Fibroblast of pulmonary artery (primary cell): Measurements from ENCODE around the gene ANO2.

Source experiments
- DNase-seq: peaks from one replicate; pipeline ENCODE4 v3.0.0-alpha.2; 2010; ENCODE audit warnings: low read depth
- H3K4me3 ChIP-seq: replicated peaks from 2 replicates; pipeline ENCODE4 v1.5.1; 2011; ENCODE audit warnings: low read depth, mild to moderate bottlenecking, control low read depth, low read length, moderate library complexity
- CTCF ChIP-seq: IDR thresholded peaks from 2 replicates; pipeline ENCODE4 v1.5.1; 2011; ENCODE audit warnings: mild to moderate bottlenecking, control low read depth, low read length, inconsistent platforms; ENCODE audit errors: missing control alignments

The ANO2 gene

DNA sequence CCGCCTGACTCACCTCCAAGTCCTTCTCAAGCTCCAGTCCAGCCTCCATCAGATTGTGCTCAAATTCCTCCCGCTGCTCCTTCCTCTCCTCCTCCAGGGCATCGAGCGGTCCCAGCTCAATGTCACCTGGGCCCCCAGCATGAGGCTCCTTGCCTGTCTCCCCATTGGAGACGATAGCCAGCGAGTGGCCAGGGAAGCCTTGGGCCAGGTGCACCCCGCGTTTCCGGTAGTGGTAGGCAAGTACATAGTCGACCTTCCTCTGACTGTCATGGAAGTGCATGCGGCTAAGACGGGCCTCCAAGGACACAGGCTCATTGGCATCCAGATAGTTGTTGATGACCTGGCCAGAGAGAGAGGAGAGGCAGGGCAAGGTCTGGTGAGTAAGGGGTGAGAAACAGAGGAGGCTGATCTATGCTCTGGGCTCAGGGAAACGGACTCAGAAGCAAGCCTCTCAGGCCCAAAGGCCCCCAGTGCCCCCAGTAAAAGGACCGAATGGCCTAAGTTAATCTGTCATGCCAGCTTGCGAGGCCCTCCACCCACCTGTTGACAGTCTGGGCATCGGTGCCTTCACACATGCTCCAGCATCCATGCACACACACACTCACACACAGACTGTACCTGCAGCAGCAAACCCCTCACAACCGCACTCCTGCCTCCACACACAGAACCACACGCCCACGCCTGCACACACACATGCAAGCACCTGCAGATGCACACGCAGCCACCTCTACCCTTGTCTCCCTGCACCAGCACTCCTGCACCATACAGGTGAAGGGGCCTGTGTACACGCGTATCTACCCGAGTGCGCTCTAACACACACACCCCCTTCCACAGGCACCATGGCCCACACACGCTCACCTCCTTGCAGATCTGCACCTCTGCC, 23.8 kb downstream of the ANO2 start:
- no peak for DNase-seq
- no peak overlapping the region for H3K4me3 ChIP-seq
- no peak for TF ChIP-seq CTCF

GRCh38 chr12:5916785-5917290, 28.2 kb downstream of the ANO2 start:
- no peak for DNase-seq
- no peak for TF ChIP-seq CTCF
- no peak overlapping the region for H3K4me3 ChIP-seq

DNA sequence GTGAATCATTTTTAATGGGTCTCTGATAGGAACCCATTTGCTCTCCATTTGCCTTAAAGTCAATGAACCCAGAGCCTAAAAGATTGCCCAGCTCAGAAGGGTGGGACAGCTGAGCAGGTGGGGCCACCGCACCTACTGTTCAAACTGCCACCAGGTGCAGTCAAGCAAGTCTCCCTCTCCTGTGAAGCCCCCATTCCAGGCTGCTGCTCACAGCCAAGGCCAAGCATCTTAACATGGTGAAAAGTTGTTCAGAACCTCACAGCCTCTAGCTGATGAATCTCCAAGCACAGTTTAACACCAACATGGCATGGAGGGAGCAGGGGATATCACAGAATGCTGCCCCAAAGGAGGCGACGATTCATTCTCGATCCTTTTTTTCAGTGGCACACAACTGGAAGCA, 29.5 kb downstream of the ANO2 start:
- H3K4me3 ChIP-seq, result no peak overlapping the region
- TF ChIP-seq CTCF, result no peak
- DNase-seq, result no peak

GRCh38 chr12:5914387-5915149, 30.5 kb downstream of the ANO2 start:
- no peak overlapping the region for H3K4me3 ChIP-seq
- DNase-seq, result no peak
- no peak for TF ChIP-seq CTCF

DNA sequence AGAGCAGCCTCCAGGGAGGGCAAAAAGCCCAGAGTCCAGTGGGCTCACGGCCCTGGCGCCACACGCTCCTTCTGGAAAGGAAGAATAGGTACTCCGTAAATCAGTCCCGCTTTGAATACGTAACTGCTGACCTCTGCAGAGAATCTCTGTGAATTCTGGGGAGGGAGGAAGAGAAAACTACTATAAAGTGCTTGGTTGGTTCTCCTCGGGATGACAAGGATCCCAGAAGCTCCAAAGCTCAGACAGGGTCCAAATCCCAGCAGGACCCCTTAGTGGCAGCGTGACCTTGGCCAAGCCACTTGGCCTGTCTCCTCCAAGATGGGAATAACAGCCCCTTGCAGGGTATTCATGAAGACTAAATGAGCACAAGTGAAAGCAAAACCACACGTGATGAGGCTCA, 31.7 kb downstream of the ANO2 start:
- TF ChIP-seq CTCF, result no peak
- DNase-seq, result no peak
- no peak overlapping the region for H3K4me3 ChIP-seq

DNA sequence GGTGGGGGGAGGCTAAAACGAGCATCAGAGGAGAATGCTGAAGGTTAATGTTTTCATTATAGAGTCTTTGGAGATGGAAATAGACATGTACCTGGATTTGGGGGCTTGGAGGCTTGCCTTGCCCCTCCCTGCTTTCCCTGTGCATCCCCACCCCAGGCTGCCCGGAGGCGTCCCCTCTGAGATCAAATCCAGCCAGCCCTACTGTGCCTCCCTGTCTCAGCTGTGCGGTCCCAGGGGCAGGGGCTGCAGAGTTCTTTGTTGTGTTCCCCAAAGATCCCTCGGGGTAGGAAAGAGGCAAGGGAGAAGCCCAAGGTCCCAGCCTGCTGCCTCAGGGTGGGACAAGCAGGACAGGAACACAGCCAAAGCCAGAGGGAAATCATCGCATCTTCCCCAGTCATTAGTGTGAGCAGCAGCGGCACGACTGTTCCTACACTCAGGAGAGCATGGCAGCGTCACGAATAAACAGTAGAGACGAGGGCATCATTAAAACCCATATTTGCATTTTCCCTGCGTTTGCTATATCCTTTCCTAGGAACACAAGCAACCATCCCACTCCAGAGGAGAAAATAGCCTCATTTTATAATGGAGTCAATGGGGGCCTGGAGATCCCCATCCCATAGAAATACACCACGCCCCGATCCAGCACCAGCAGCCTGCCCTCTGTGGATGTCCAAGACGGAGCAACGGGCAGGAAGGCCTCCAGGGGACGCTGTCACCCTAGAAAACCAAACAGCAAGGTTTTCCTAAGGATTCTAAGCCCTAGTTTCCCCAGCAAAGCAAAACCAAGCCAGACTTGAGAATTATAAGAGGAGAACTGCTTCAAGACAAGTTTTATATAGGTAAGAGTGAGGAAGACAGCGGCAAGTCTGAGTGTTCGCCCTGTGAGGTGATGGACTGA, 32.4 kb downstream of the ANO2 start:
- no peak overlapping the region for H3K4me3 ChIP-seq
- peak; percentile 14 for TF ChIP-seq CTCF
- no peak for DNase-seq
